IPS DF 19.7 (cell line): Measurements from ENCODE around the gene UBXN11.
A peak's percentile ranks its signal among the peaks of the same experiment; 100 is the strongest.

Experiments used
- DNase-seq: peaks from one replicate; pipeline ENCODE4 v3.0.0-alpha.2; 2013; ENCODE audit warnings: low read depth, low spot score

UBXN11 gene

GRCh38 chr1:26287033-26287711, 19.3 kb downstream of the UBXN11 start:
- DNase-seq: no peak

- DNase-seq: no peak
Measured at GRCh38 chr1:26286064-26286416, 20.4 kb downstream of the UBXN11 start.

GRCh38 chr1:26285366-26286063, 20.9 kb downstream of the UBXN11 start:
- DNase-seq: no peak

- DNase-seq: no peak
Measured at GRCh38 chr1:26284597-26285347, 21.7 kb downstream of the UBXN11 start.

- no peak for DNase-seq
Measured at GRCh38 chr1:26283871-26284596, 22.4 kb downstream of the UBXN11 start.

GRCh38 chr1:26283279-26283853, 23.1 kb downstream of the UBXN11 start:
- no peak for DNase-seq

- DNase-seq: no peak
Measured at GRCh38 chr1:26282401-26282918, 24.0 kb downstream of the UBXN11 start.

GRCh38 chr1:26281971-26282370, 24.5 kb downstream of the UBXN11 start:
- DNase-seq: no peak

- no peak for DNase-seq
Measured at GRCh38 chr1:26281091-26281958, 25.1 kb downstream of the UBXN11 start.

- DNase-seq: no peak
Measured at GRCh38 chr1:26280333-26281042, 25.9 kb downstream of the UBXN11 start.

GRCh38 chr1:26279456-26280332, 26.7 kb downstream of the UBXN11 start, which contains the start of gene SH3BGRL3:
Gene SH3BGRL3, plus strand, starts transcription at chr1:26280086. Its CDS starts 70 bp downstream, at chr1:26280156.
- no peak for DNase-seq

- DNase-seq: no peak
Measured at GRCh38 chr1:26278724-26279455, 27.5 kb downstream of the UBXN11 start.

GRCh38 chr1:26278303-26278702, 28.1 kb downstream of the UBXN11 start:
- DNase-seq: no peak

- no peak for DNase-seq
Measured at GRCh38 chr1:26277719-26278118, 28.7 kb downstream of the UBXN11 start.

GRCh38 chr1:26277261-26277661, 29.2 kb downstream of the UBXN11 start:
- DNase-seq: no peak

- no peak for DNase-seq
Measured at GRCh38 chr1:26276432-26276838, 30.0 kb downstream of the UBXN11 start.

GRCh38 chr1:26275580-26276431, 30.6 kb downstream of the UBXN11 start:
- peak; percentile 90 for DNase-seq
